ENCODE data around the gene LNX2.

DNA sequence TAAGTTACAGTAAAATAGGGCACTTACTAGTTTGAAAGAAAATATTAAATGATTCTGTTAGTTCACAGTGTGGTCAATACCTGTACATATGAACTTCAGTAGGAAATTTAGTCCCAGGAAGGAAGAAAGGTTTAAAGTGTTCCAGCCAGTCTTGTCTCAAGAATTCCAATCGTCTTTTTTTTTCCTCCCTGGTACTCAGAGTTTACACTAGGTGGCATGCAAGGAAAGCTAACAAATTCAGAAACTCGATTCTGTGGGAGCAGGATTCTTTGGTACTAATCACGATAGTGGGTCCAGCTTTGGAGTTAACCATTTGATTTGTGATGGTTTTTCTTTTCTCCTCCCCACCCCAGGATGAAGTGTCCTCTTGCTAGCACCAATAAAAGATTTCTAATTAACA, 45.0 kb upstream of the LNX2 start:
- peak; percentile 27; the same call in 1 of the 2 replicates for TF ChIP-seq RAD21 (IDR thresholded peaks at IDR 0.05; ENCODE audit: low read depth)
- TF ChIP-seq, protein P1, sequence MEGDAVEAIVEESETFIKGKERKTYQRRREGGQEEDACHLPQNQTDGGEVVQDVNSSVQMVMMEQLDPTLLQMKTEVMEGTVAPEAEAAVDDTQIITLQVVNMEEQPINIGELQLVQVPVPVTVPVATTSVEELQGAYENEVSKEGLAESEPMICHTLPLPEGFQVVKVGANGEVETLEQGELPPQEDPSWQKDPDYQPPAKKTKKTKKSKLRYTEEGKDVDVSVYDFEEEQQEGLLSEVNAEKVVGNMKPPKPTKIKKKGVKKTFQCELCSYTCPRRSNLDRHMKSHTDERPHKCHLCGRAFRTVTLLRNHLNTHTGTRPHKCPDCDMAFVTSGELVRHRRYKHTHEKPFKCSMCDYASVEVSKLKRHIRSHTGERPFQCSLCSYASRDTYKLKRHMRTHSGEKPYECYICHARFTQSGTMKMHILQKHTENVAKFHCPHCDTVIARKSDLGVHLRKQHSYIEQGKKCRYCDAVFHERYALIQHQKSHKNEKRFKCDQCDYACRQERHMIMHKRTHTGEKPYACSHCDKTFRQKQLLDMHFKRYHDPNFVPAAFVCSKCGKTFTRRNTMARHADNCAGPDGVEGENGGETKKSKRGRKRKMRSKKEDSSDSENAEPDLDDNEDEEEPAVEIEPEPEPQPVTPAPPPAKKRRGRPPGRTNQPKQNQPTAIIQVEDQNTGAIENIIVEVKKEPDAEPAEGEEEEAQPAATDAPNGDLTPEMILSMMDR (IDR thresholded peaks at IDR 0.05 in 2 of 3, conservative IDR thresholded peaks at IDR 0.05 in 1 of 3; ENCODE audit: borderline replicate concordance in 1 of 3, insufficient read depth in 1 of 3, low read depth in 2 of 3, low read length in 2 of 3), result peak in 2 of 3 experiments; percentile 7 to 27; a peak in 1 of 6 replicates
- TF ChIP-seq ZNF274 (IDR thresholded peaks at IDR 0.05; ENCODE audit: low read depth, low read length), result no peak
- TF ChIP-seq POLR2A (IDR thresholded peaks at IDR 0.05; ENCODE audit: borderline replicate concordance, extremely low read depth, insufficient read depth, insufficient read length), result no peak
- TF ChIP-seq CEBPB (IDR thresholded peaks at IDR 0.05; ENCODE audit: low read depth), result no peak
- TF ChIP-seq CBX3 (IDR thresholded peaks at IDR 0.05; ENCODE audit: low read depth), result no peak
- no peak for TF ChIP-seq POLR2AphosphoS5 (IDR thresholded peaks at IDR 0.05; ENCODE audit: low read depth, low read length)
- TF ChIP-seq ELF1 (IDR thresholded peaks at IDR 0.05; ENCODE audit: borderline replicate concordance, low read depth), result no peak
